ENCODE measurements around the gene ZZZ3.
A peak's percentile ranks its signal among the peaks of the same experiment; 100 is the strongest.

The ZZZ3 gene

GRCh38 chr1:77664939-77665516 is 17.4 kb downstream of the ZZZ3 start:
- DNase-seq, result no peak
- Mint-ChIP-seq H3K9me3 (peaks cover 4% of the 10 kb centered on the region), H3K27ac (no peak overlapping the region), H3K4me1 (no peaks in the 10 kb centered on the region), H3K27me3 (ENCODE audit: low read depth, poor library complexity) (no peaks in the 10 kb centered on the region), H3K36me3 (ENCODE audit: low read depth) (peaks cover 30% of the 10 kb centered on the region), H3K4me3 (no peak overlapping the region)
- no peak for TF ChIP-seq CTCF (IDR thresholded peaks at IDR 0.05)

GRCh38 chr1:77661696-77662095 is 20.8 kb downstream of the ZZZ3 start:
- peaks cover 4% of the 10 kb centered on the region for H3K9me3 Mint-ChIP-seq
- peaks cover 47% of the 10 kb centered on the region for H3K36me3 Mint-ChIP-seq (ENCODE audit: low read depth)
- H3K4me3 Mint-ChIP-seq, result no peak overlapping the region
- H3K4me1 Mint-ChIP-seq, result no peaks in the 10 kb centered on the region
- DNase-seq, result no peak
- H3K27ac Mint-ChIP-seq, result peak overlapping the region; percentile 66
- no peak for TF ChIP-seq CTCF (IDR thresholded peaks at IDR 0.05)
- no peaks in the 10 kb centered on the region for H3K27me3 Mint-ChIP-seq (ENCODE audit: low read depth, poor library complexity)

- peak overlapping the region; percentile 1 for H3K27ac Mint-ChIP-seq
- no peaks in the 10 kb centered on the region for H3K4me1 Mint-ChIP-seq
These were observed 22.4 kb downstream of the ZZZ3 start for GRCh38 chr1:77659879-77660593.

GRCh38 chr1:77658271-77658670 is 24.2 kb downstream of the ZZZ3 start:
- Mint-ChIP-seq H3K36me3 (ENCODE audit: low read depth) (peaks cover 63% of the 10 kb centered on the region), H3K27me3 (ENCODE audit: low read depth, poor library complexity) (no peaks in the 10 kb centered on the region), H3K9me3 (peaks cover 7% of the 10 kb centered on the region), H3K4me3 (no peak overlapping the region), H3K27ac (no peak overlapping the region), H3K4me1 (no peaks in the 10 kb centered on the region)
- no peak for DNase-seq
- TF ChIP-seq CTCF (IDR thresholded peaks at IDR 0.05), result no peak

More at GRCh38 chr1:77659879-77660593, 22.4 kb downstream of the ZZZ3 start:
- peaks cover 62% of the 10 kb centered on the region for H3K36me3 Mint-ChIP-seq (ENCODE audit: low read depth)
- H3K9me3 Mint-ChIP-seq, result peaks cover 4% of the 10 kb centered on the region
- DNase-seq, result no peak
- H3K4me3 Mint-ChIP-seq, result no peak overlapping the region
- TF ChIP-seq CTCF (IDR thresholded peaks at IDR 0.05), result no peak
- H3K27me3 Mint-ChIP-seq (ENCODE audit: low read depth, poor library complexity), result no peaks in the 10 kb centered on the region

- Mint-ChIP-seq H3K4me3 (no peak overlapping the region), H3K27me3 (ENCODE audit: low read depth, poor library complexity) (no peaks in the 10 kb centered on the region), H3K9me3 (peaks cover 33% of the 10 kb centered on the region), H3K27ac (no peak overlapping the region), H3K36me3 (ENCODE audit: low read depth) (peaks cover 73% of the 10 kb centered on the region), H3K4me1 (no peaks in the 10 kb centered on the region)
- no peak for DNase-seq
- TF ChIP-seq CTCF (IDR thresholded peaks at IDR 0.05), result no peak
These were observed 27.0 kb downstream of the ZZZ3 start for GRCh38 chr1:77655431-77655974.

Data from nephron progenitor cell (in vitro differentiated cells).